Ovary (tissue), 3 donors: ENCODE results near the gene ARHGEF17.

Source experiments
- CTCF ChIP-seq, 3 donors: fragments of 450-650 bp in 2 of 3; fragments of 200-600 bp in 1 of 3; IDR thresholded peaks; one replicate each; pipeline versions ENCODE4 v1.5.1 to v1.8.0; 2016 to 2022; ENCODE audit warnings: antibody characterized with exemption in 3 of 3, mild to moderate bottlenecking in 1 of 3
- EP300 ChIP-seq: sonication (generic); formaldehyde crosslinking; IDR thresholded peaks from one replicate; pipeline ENCODE4 v1.6.1; 2017; ENCODE audit warnings: antibody characterized with exemption
- POLR2A ChIP-seq: fragments of 450-650 bp; IDR thresholded peaks from one replicate; pipeline ENCODE4 v1.6.1; 2017; ENCODE audit warnings: antibody characterized with exemption, mild to moderate bottlenecking, moderate library complexity
- donor health status: DM: no; HTN: no; CAD: no.

GRCh38 chr11:73392108-73393010 lies 84.3 kb downstream of the ARHGEF17 start:
- TF ChIP-seq CTCF (IDR thresholded peaks at IDR 0.05) (no peak), EP300 (no peak), POLR2A (no peak)
